Ectodermal cell (in vitro differentiated cells): ENCODE results near the gene AGPAT3.

ENCODE experiments used
- H3K27ac ChIP-seq: 2 replicates; pipeline ENCODE4 v1.7.0; 2013; ENCODE audit warnings: mild to moderate bottlenecking, low read depth, low read length; ENCODE audit not compliant: insufficient read depth, poor library complexity, severe bottlenecking
- H3K27me3 ChIP-seq: 2 replicates; pipeline ENCODE4 v1.7.0; 2013; ENCODE audit warnings: mild to moderate bottlenecking, low read length; ENCODE audit not compliant: insufficient read depth, control insufficient read depth, poor library complexity, severe bottlenecking
- H3K36me3 ChIP-seq: one replicate; pipeline ENCODE4 v1.7.0; 2013; ENCODE audit warnings: low read length; ENCODE audit not compliant: control insufficient read depth, insufficient read depth
- H3K4me1 ChIP-seq: one replicate; pipeline ENCODE4 v1.7.0; 2013; ENCODE audit warnings: low read length; ENCODE audit not compliant: control insufficient read depth, insufficient read depth
- H3K4me3 ChIP-seq: 2 replicates; pipeline ENCODE4 v1.7.0; 2013; ENCODE audit warnings: low read depth, low read length, control low read depth; ENCODE audit not compliant: insufficient read depth
- H3K9me3 ChIP-seq: 2 replicates; pipeline ENCODE4 v1.7.0; 2013; ENCODE audit warnings: mild to moderate bottlenecking, low read length, moderate library complexity; ENCODE audit not compliant: control insufficient read depth
- WGBS, 2 experiments: methylation state at CpG; one replicate each; pipeline ENCODE4 v1.1.7; 2013; ENCODE audit warnings: missing lambda C conversion rate in 2 of 2; 5-methylcytosine and 5-hydroxymethylcytosine counted together

The AGPAT3 gene

GRCh38 chr21:43849532-43850299 lies 15.3 kb upstream of the AGPAT3 start:
- WGBS, 2 experiments, result 85 to 86% methylated on average over 13 of the region's 13 CpGs
- Histone ChIP-seq H3K36me3 (no peaks in the 10 kb centered on the region), H3K9me3 (no peaks in the 10 kb centered on the region), H3K4me3 (no peak overlapping the region), H3K4me1 (no peaks in the 10 kb centered on the region), H3K27me3 (no peaks in the 10 kb centered on the region), H3K27ac (no peak overlapping the region)

GRCh38 chr21:43850728-43851295 lies 14.2 kb upstream of the AGPAT3 start:
- Histone ChIP-seq H3K27ac (no peak overlapping the region), H3K36me3 (no peaks in the 10 kb centered on the region), H3K4me3 (no peak overlapping the region), H3K9me3 (no peaks in the 10 kb centered on the region), H3K27me3 (no peaks in the 10 kb centered on the region), H3K4me1 (no peaks in the 10 kb centered on the region)
- WGBS, 2 experiments, result 94 to 96% methylated on average over 8 of the region's 8 CpGs

GRCh38 chr21:43851593-43851992 lies 13.4 kb upstream of the AGPAT3 start:
- Histone ChIP-seq H3K4me3 (no peak overlapping the region), H3K9me3 (no peaks in the 10 kb centered on the region)
- 89 to 90% methylated on average over 11 to 12 of the region's 12 CpGs for WGBS, 2 experiments

GRCh38 chr21:43853851-43854772 lies 10.9 kb upstream of the AGPAT3 start:
- H3K36me3 ChIP-seq, result no peaks in the 10 kb centered on the region
- 90 to 92% methylated on average over 34 of the region's 34 CpGs for whole genome bisulfite sequencing, 2 experiments
- no peak overlapping the region for H3K27ac ChIP-seq
- H3K4me3 ChIP-seq, result no peak overlapping the region
- H3K4me1 ChIP-seq, result no peaks in the 10 kb centered on the region
- H3K9me3 ChIP-seq, result no peaks in the 10 kb centered on the region
- H3K27me3 ChIP-seq, result no peaks in the 10 kb centered on the region

More at GRCh38 chr21:43851593-43851992, 13.4 kb upstream of the AGPAT3 start:
- Histone ChIP-seq H3K36me3 (no peaks in the 10 kb centered on the region), H3K27me3 (no peaks in the 10 kb centered on the region), H3K4me1 (no peaks in the 10 kb centered on the region), H3K27ac (no peak overlapping the region)

- Histone ChIP-seq H3K4me3 (no peak overlapping the region), H3K27ac (no peak overlapping the region), H3K9me3 (no peaks in the 10 kb centered on the region), H3K36me3 (no peaks in the 10 kb centered on the region), H3K27me3 (no peaks in the 10 kb centered on the region), H3K4me1 (no peaks in the 10 kb centered on the region)
- WGBS, 2 experiments, result 88 to 91% methylated on average over 26 of the region's 26 CpGs
Observed at GRCh38 chr21:43854773-43855633, 10.0 kb upstream of the AGPAT3 start.

GRCh38 chr21:43855955-43856354 lies 9.1 kb upstream of the AGPAT3 start:
- no peaks in the 10 kb centered on the region for H3K36me3 ChIP-seq
- no peak overlapping the region for H3K4me3 ChIP-seq
- H3K27ac ChIP-seq, result no peak overlapping the region
- 91 to 94% methylated on average over 9 to 10 of the region's 10 CpGs for WGBS, 2 experiments
- H3K4me1 ChIP-seq, result no peaks in the 10 kb centered on the region
- H3K27me3 ChIP-seq, result no peaks in the 10 kb centered on the region
- H3K9me3 ChIP-seq, result no peaks in the 10 kb centered on the region

- no peaks in the 10 kb centered on the region for H3K9me3 ChIP-seq
- H3K36me3 ChIP-seq, result no peaks in the 10 kb centered on the region
- 90 to 92% methylated on average over 26 of the region's 26 CpGs for WGBS, 2 experiments
- no peak overlapping the region for H3K4me3 ChIP-seq
- peaks cover 15% of the 10 kb centered on the region for H3K27me3 ChIP-seq
- no peaks in the 10 kb centered on the region for H3K4me1 ChIP-seq
- no peak overlapping the region for H3K27ac ChIP-seq
Observed at GRCh38 chr21:43858806-43859648, 6.0 kb upstream of the AGPAT3 start.

GRCh38 chr21:43859747-43860214 lies 5.2 kb upstream of the AGPAT3 start:
- no peaks in the 10 kb centered on the region for H3K9me3 ChIP-seq
- H3K4me3 ChIP-seq, result no peak overlapping the region
- H3K36me3 ChIP-seq, result no peaks in the 10 kb centered on the region
- peaks cover 22% of the 10 kb centered on the region for H3K27me3 ChIP-seq
- WGBS, 2 experiments, result 87 to 88% methylated on average over 8 of the region's 8 CpGs
- H3K4me1 ChIP-seq, result no peaks in the 10 kb centered on the region
- no peak overlapping the region for H3K27ac ChIP-seq

GRCh38 chr21:43861706-43862105 lies 3.3 kb upstream of the AGPAT3 start:
- H3K36me3 ChIP-seq, result no peaks in the 10 kb centered on the region
- WGBS, 2 experiments, result 90 to 91% methylated on average over 8 of the region's 8 CpGs
- peaks cover 35% of the 10 kb centered on the region for H3K27me3 ChIP-seq
- no peaks in the 10 kb centered on the region for H3K4me1 ChIP-seq
- H3K9me3 ChIP-seq, result no peaks in the 10 kb centered on the region
- H3K27ac ChIP-seq, result no peak overlapping the region
- H3K4me3 ChIP-seq, result no peak overlapping the region
